PC-3 (cell line): ENCODE measurements around the gene PLS3. TPM values are rescaled to one million over a fixed set of nuclear protein-coding genes. Genes with fewer than 3 reads are reported as not detected.
"Not testable (repeated sequence)": the region's sequence is repeated elsewhere in the genome, so short reads cannot be mapped to it uniquely, and the experiment has no call there.

ENCODE experiments used
- ATAC-seq: fragments of 200-7000 bp; cut with Tn5 transposase; 2 replicates; pipeline ENCODE4 v1.9.1; 2020; ENCODE audit warnings: mild to moderate bottlenecking, moderate library complexity
- BruUV-seq: library from RNA; stranded (reverse); fragments of 400-500 nt; replicated peaks from 2 replicates; lab custom pipeline; 2021; lab: Mats Ljungman, UMichigan
- CTCF ChIA-PET: fragments of 300-600 bp; sonication (Branson Sonifier 250); formaldehyde crosslinking; loops from one replicate; lab custom pipeline; 2022; ENCODE audit warnings: antibody characterized with exemption; lab: Charles Lee
- POLR2A ChIA-PET: fragments of 300-600 bp; sonication (Branson Sonifier 250); formaldehyde crosslinking; loops from one replicate; lab custom pipeline; 2022; ENCODE audit warnings: antibody characterized with exemption; ENCODE audit not compliant: unreplicated experiment; lab: Charles Lee
- DNase-seq: peaks from one replicate; pipeline ENCODE4 v3.0.0-alpha.2; 2015
- H2AFZ ChIP-seq: fragments of 300-600 bp; sonication (generic); 2 replicates; pipeline ENCODE4 v1.6.0; 2016; ENCODE audit warnings: antibody characterized with exemption, low read length
- H3F3A ChIP-seq: fragments of 300-600 bp; sonication (generic); one replicate; pipeline ENCODE4 v1.6.0; 2017; ENCODE audit warnings: antibody characterized with exemption, low read length, control low read depth, mild to moderate bottlenecking; ENCODE audit not compliant: unreplicated experiment
- H3K27ac ChIP-seq: fragments of 300-600 bp; sonication (generic); 2 replicates; pipeline ENCODE4 v1.5.1; 2016; ENCODE audit warnings: mild to moderate bottlenecking, low read length
- H3K27me3 ChIP-seq: fragments of 300-600 bp; sonication (generic); 2 replicates; pipeline ENCODE4 v1.6.1; 2016; ENCODE audit warnings: low read length, mixed read lengths
- H3K36me3 ChIP-seq: fragments of 300-600 bp; sonication (generic); 2 replicates; pipeline ENCODE4 v1.6.1; 2016; ENCODE audit warnings: low read depth, mixed run types, low read length, mixed read lengths
- H3K4me1 ChIP-seq: fragments of 300-600 bp; sonication (generic); 2 replicates; pipeline ENCODE4 v1.5.1; 2016; ENCODE audit warnings: low read length; ENCODE audit not compliant: insufficient read depth
- H3K4me2 ChIP-seq: fragments of 300-600 bp; sonication (generic); 2 replicates; pipeline ENCODE4 v1.6.0; 2016; ENCODE audit warnings: low read length
- H3K4me3 ChIP-seq: fragments of 300-600 bp; sonication (generic); 2 replicates; pipeline ENCODE4 v1.5.1; 2016; ENCODE audit warnings: mild to moderate bottlenecking, low read length, mixed read lengths
- H3K79me2 ChIP-seq: fragments of 300-600 bp; sonication (generic); 2 replicates; pipeline ENCODE4 v1.6.1; 2017; ENCODE audit warnings: low read length, mixed read lengths
- H3K9ac ChIP-seq: fragments of 300-600 bp; sonication (generic); 2 replicates; pipeline ENCODE4 v1.6.0; 2016; ENCODE audit warnings: mild to moderate bottlenecking, low read length
- H3K9me2 ChIP-seq: fragments of 300-600 bp; sonication (generic); replicated peaks from 2 replicates; pipeline ENCODE4 v1.6.1; 2016; ENCODE audit warnings: mixed run types, low read length, mixed read lengths
- H3K9me3 ChIP-seq: fragments of 300-600 bp; sonication (generic); 2 replicates; pipeline ENCODE4 v1.6.1; 2016; ENCODE audit warnings: low read length, mixed read lengths
- H4K20me1 ChIP-seq: fragments of 300-600 bp; sonication (generic); 2 replicates; pipeline ENCODE4 v1.6.1; 2016; ENCODE audit warnings: low read length, mixed read lengths
- EZH2 ChIP-seq: fragments of 300-600 bp; sonication (generic); IDR thresholded peaks from one replicate; pipeline ENCODE4 v1.6.1; 2017; ENCODE audit warnings: antibody characterized with exemption, mild to moderate bottlenecking, low read length; ENCODE audit not compliant: unreplicated experiment
- EZH2phosphoT487 ChIP-seq: fragments of 300-600 bp; sonication (generic); IDR thresholded peaks from 2 replicates; pipeline ENCODE4 v1.6.1; 2018; ENCODE audit warnings: mild to moderate bottlenecking, antibody characterized with exemption, low read length, borderline replicate concordance
- intact Hi-C: fragments of 100-400 bp; cut with micrococcal nuclease; formaldehyde crosslinking; loops from 2 replicates; pipeline ENCODE4 v1.9.0; 2023
- total RNA-seq: library from RNA; depleted of rRNA; stranded (reverse); fragments of >200 nt; gene quantifications from 2 replicates; pipeline ENCODE4 v1.2.3, GENCODE V29; 2014
- TF ChIP-seq, protein P1 (sequence below): fragments of 300-600 bp; sonication (generic); conservative IDR thresholded peaks from 2 replicates; pipeline ENCODE4 v1.5.1; 2017; ENCODE audit warnings: antibody characterized with exemption, low read depth, mild to moderate bottlenecking, low read length

PLS3 gene
- total RNA-seq, 1 experiment from 2014 or later: 267 TPM

DNA sequence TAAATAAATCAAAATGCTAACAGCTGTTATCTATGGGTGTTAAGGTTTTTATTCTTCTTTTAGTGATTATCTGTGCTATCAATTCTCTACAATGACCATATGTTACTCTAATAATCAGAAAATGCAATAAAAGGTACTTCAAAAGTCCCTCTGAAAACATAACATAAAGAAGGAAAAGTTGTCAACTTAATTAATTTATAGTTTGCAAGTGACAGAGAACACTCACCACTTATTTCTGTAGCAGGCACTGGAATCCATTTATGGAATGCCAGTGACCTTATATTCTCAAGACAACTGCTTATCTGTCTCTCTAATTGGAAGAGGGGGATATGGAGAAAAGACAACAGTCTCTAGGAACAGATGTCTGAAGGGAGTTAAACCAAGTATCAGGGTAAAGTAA, 25.6 kb upstream of the PLS3 start:
- intact Hi-C loops: no loop called here
- H3K79me2 ChIP-seq: no peaks in the 10 kb centered on the region
- no peaks in the 10 kb centered on the region for H3K9me2 ChIP-seq
- no peaks in the 10 kb centered on the region for H3K27me3 ChIP-seq
- CTCF ChIA-PET: no interaction called here
- DNase-seq (no peak), ATAC-seq (no peak)
- H4K20me1 ChIP-seq: no peaks in the 10 kb centered on the region
- H3F3A ChIP-seq: no peaks in the 10 kb centered on the region
- TF ChIP-seq EZH2: no peak
- TF ChIP-seq EZH2phosphoT487: no peak
- TF ChIP-seq, protein P1, sequence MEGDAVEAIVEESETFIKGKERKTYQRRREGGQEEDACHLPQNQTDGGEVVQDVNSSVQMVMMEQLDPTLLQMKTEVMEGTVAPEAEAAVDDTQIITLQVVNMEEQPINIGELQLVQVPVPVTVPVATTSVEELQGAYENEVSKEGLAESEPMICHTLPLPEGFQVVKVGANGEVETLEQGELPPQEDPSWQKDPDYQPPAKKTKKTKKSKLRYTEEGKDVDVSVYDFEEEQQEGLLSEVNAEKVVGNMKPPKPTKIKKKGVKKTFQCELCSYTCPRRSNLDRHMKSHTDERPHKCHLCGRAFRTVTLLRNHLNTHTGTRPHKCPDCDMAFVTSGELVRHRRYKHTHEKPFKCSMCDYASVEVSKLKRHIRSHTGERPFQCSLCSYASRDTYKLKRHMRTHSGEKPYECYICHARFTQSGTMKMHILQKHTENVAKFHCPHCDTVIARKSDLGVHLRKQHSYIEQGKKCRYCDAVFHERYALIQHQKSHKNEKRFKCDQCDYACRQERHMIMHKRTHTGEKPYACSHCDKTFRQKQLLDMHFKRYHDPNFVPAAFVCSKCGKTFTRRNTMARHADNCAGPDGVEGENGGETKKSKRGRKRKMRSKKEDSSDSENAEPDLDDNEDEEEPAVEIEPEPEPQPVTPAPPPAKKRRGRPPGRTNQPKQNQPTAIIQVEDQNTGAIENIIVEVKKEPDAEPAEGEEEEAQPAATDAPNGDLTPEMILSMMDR: no peak
- no peak overlapping the region for H3K27ac ChIP-seq
- H2AFZ ChIP-seq: no peak overlapping the region
- H3K4me3 ChIP-seq: no peak overlapping the region
- no peak overlapping the region for H3K4me2 ChIP-seq
- POLR2A ChIA-PET: no interaction called here
- no peaks in the 10 kb centered on the region for H3K36me3 ChIP-seq
- no TSS peak for BruUV-seq
- peaks cover 22% of the 10 kb centered on the region for H3K4me1 ChIP-seq
- H3K9me3 ChIP-seq: no peaks in the 10 kb centered on the region
- no peak overlapping the region for H3K9ac ChIP-seq

DNA sequence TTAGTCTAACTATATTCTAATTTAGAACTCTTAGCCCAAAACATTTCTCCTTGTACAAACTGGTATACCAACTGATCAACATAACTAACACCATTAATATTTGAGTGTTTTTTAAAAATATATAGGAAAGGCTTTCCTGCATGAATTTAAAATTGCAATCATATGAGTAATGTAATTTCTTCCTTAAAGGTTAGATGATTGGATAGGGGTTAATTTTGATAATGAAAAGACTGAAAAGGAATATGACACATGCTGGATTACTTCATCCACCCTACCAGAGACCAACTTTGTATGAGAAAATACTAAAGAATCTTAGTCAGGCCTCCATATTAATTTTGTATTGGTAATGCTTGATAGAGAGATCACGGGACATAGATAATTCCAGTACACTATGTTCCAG, 25.1 kb upstream of the PLS3 start:
- Histone ChIP-seq H3K4me1 (peaks cover 22% of the 10 kb centered on the region), H2AFZ (no peak overlapping the region), H3K27ac (no peak overlapping the region), H3K9me3 (no peaks in the 10 kb centered on the region), H3K27me3 (no peaks in the 10 kb centered on the region), H3K9me2 (no peaks in the 10 kb centered on the region), H3K4me2 (no peak overlapping the region), H3K9ac (no peak overlapping the region), H3F3A (no peaks in the 10 kb centered on the region), H3K79me2 (no peaks in the 10 kb centered on the region), H4K20me1 (no peaks in the 10 kb centered on the region), H3K36me3 (no peaks in the 10 kb centered on the region), H3K4me3 (no peak overlapping the region)
- TF ChIP-seq EZH2: no peak
- TF ChIP-seq EZH2phosphoT487: no peak
- TF ChIP-seq, protein P1: no peak
- ChIA-PET CTCF (no interaction called here), POLR2A (no interaction called here)
- ATAC-seq: no peak
- BruUV-seq: no TSS peak
- intact Hi-C loops: no loop called here
- DNase-seq: no peak

DNA sequence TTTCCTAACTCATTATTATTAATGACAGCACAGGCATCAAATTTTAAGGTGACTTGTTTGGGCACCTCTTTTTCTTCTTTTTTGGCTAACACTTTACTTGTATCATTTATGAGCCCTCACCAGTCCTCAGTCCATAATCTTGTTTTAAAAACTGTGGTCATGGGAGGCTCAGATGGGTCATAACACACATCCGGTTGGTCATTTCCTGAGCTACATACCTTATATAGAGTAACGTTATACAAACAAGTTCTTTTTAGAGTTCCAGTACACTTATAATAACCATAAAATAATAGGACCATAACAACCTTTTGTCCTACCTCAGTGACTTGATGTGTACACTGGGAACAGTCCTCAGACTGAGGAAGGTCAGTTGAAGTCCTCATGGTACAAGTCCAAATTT, 21.1 kb upstream of the PLS3 start:
- POLR2A ChIA-PET: no interaction called here
- CTCF ChIA-PET: no interaction called here
- Histone ChIP-seq H3K9me2 (no peaks in the 10 kb centered on the region), H3K79me2 (no peaks in the 10 kb centered on the region), H3K4me2 (no peak overlapping the region; the same call in 1 of the 2 replicates), H4K20me1 (no peaks in the 10 kb centered on the region), H3K4me1 (peaks cover 9% of the 10 kb centered on the region), H3K36me3 (no peaks in the 10 kb centered on the region), H3K4me3 (no peak overlapping the region), H3K9me3 (no peaks in the 10 kb centered on the region), H3K9ac (no peak overlapping the region), H3F3A (no peaks in the 10 kb centered on the region), H3K27me3 (no peaks in the 10 kb centered on the region), H3K27ac (no peak overlapping the region), H2AFZ (no peak overlapping the region)
- intact Hi-C loops: no loop called here
- BruUV-seq: no TSS peak
- ATAC-seq (no peak), DNase-seq (no peak)
- TF ChIP-seq EZH2phosphoT487 (no peak), EZH2 (no peak)
- TF ChIP-seq, protein P1: no peak

DNA sequence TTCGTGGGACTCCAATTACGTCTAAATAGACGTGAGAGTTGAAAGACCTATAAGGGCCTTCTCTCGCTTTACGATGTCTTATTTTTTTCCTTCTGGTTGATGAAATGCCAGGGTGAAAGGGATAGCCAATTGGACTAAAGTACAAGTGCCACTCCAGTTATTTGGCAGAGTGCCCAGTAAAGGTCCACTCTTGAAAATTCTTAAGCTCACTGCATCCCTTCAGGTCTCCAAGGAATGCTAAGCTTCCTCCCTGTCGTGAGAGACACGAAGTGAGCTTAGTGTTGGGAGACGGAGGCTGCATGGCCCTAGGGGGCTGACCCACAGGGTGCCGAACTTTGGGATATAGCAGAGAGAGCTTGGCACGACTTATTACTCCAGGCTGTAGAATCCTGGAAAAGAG, 19.9 kb upstream of the PLS3 start:
- H4K20me1 ChIP-seq, ATAC-seq, H3K4me3 ChIP-seq, H3F3A ChIP-seq, H3K4me1 ChIP-seq, DNase-seq, H2AFZ ChIP-seq, H3K27ac ChIP-seq, BruUV-seq, H3K9me2 ChIP-seq, intact Hi-C loops, H3K9me3 ChIP-seq, H3K9ac ChIP-seq, H3K4me2 ChIP-seq, H3K79me2 ChIP-seq, H3K36me3 ChIP-seq, H3K27me3 ChIP-seq, POLR2A ChIA-PET: not testable (repeated sequence)
- CTCF ChIA-PET: interaction anchor here (0.7 kb wide), 1 partner anchor 26 kb away, joined by 4 read pairs; no protein-coding TSS in a partner anchor
